Endometrial microvascular endothelial cells (primary cell): Measurements from ENCODE around the gene FIBIN. TPM values are rescaled to one million over a fixed set of nuclear protein-coding genes. Genes with fewer than 3 reads are reported as not detected.
"Not testable (repeated sequence)": the region's sequence is repeated elsewhere in the genome, so short reads cannot be mapped to it uniquely, and the experiment has no call there.

ENCODE experiments used
- in situ Hi-C: cut with HindIII; loops from 2 replicates; pipeline ENCODE4 v1.10.0; 2017; ENCODE audit warnings: low sequenced_read_pairs, low pct_unique_long_range_greater_than_20kb; ENCODE audit errors: inconsistent ontology term
- total RNA-seq: library from RNA; depleted of rRNA; stranded (reverse); fragments of >200 nt; gene quantifications from one replicate; pipeline ENCODE4 v1.2.3, GENCODE V29; 2015; ENCODE audit errors: inconsistent ontology term

FIBIN gene
- total RNA-seq, 1 donor from 2014 or later: not detected

GRCh38 chr11:26974069-26974783 lies 19.7 kb upstream of the FIBIN start:
- in situ Hi-C loops: no loop called here

- in situ Hi-C loops: no loop called here
These were observed 18.9 kb upstream of the FIBIN start for GRCh38 chr11:26974996-26975395.

GRCh38 chr11:26976389-26976788 lies 17.5 kb upstream of the FIBIN start:
- in situ Hi-C loops: no loop called here

GRCh38 chr11:26977209-26977608 lies 16.7 kb upstream of the FIBIN start:
- in situ Hi-C loops: not testable (repeated sequence)

GRCh38 chr11:26983645-26984044 lies 10.3 kb upstream of the FIBIN start:
- in situ Hi-C loops: no loop called here

GRCh38 chr11:26985470-26985869 lies 8.4 kb upstream of the FIBIN start:
- in situ Hi-C loops: no loop called here

- in situ Hi-C loops: no loop called here
These were observed 8.0 kb upstream of the FIBIN start for GRCh38 chr11:26985943-26986342.

- in situ Hi-C loops: no loop called here
These were observed 6.6 kb upstream of the FIBIN start for GRCh38 chr11:26987272-26987671.

GRCh38 chr11:26987731-26988130 lies 6.2 kb upstream of the FIBIN start:
- in situ Hi-C loops: no loop called here

GRCh38 chr11:26992031-26992541 lies 1.8 kb upstream of the FIBIN start:
- in situ Hi-C loops: no loop called here

- in situ Hi-C loops: no loop called here
These were observed 751 bp downstream of the FIBIN start for GRCh38 chr11:26994631-26995095.

GRCh38 chr11:26995701-26996460 lies 2.0 kb downstream of the FIBIN start:
- in situ Hi-C loops: no loop called here

- in situ Hi-C loops: no loop called here
These were observed 3.5 kb downstream of the FIBIN start for GRCh38 chr11:26997378-26997777.

- in situ Hi-C loops: not testable (repeated sequence)
These were observed 7.3 kb downstream of the FIBIN start for GRCh38 chr11:27001136-27001730.

GRCh38 chr11:27002431-27002830 lies 8.5 kb downstream of the FIBIN start:
- in situ Hi-C loops: no loop called here

GRCh38 chr11:27002838-27003237 lies 8.9 kb downstream of the FIBIN start:
- in situ Hi-C loops: no loop called here

GRCh38 chr11:27004103-27004502 lies 10.2 kb downstream of the FIBIN start:
- in situ Hi-C loops: no loop called here

- in situ Hi-C loops: no loop called here
These were observed 15.1 kb downstream of the FIBIN start for GRCh38 chr11:27008811-27009535.

GRCh38 chr11:27011560-27012233 lies 17.8 kb downstream of the FIBIN start:
- in situ Hi-C loops: no loop called here
